ENCODE results near the gene ATP5F1E.

ATP5F1E gene

DNA sequence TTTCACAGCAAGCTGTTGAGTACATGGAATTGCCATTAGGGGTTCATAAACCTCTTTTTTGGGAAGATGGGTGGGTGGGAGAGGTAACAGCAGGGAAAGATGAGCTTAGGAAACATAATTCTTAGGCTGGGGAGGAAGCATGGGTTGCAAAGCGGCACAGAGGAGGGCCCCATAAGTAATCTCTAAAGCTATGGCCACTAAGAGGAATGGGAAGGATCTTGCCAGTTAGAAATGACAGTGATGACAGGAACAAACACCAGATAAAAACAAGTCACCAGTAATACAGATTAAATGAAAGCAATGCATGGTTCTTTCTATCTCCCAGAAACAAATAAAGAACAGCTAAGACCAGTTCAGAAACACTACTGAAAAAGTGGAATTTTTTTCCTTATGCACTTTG is 41.4 kb upstream of the ATP5F1E start:
- TF ChIP-seq YY1 (IDR thresholded peaks at IDR 0.05; ENCODE audit: low read depth) (no peak), RAD21 (IDR thresholded peaks at IDR 0.05; ENCODE audit: low read depth) (no peak), TEAD4 (IDR thresholded peaks at IDR 0.05) (no peak), EP300 (IDR thresholded peaks at IDR 0.05; ENCODE audit: borderline replicate concordance) (no peak), CREB1 (IDR thresholded peaks at IDR 0.05; ENCODE audit: low read depth) (no peak), NFIC (IDR thresholded peaks at IDR 0.05) (no peak), EGR1 (IDR thresholded peaks at IDR 0.05) (no peak), TCF12 (IDR thresholded peaks at IDR 0.05; ENCODE audit: low read depth) (no peak)
- TF ChIP-seq, protein P1, sequence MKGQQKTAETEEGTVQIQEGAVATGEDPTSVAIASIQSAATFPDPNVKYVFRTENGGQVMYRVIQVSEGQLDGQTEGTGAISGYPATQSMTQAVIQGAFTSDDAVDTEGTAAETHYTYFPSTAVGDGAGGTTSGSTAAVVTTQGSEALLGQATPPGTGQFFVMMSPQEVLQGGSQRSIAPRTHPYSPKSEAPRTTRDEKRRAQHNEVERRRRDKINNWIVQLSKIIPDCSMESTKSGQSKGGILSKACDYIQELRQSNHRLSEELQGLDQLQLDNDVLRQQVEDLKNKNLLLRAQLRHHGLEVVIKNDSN (IDR thresholded peaks at IDR 0.05), result no peak
- TF ChIP-seq, protein P2, sequence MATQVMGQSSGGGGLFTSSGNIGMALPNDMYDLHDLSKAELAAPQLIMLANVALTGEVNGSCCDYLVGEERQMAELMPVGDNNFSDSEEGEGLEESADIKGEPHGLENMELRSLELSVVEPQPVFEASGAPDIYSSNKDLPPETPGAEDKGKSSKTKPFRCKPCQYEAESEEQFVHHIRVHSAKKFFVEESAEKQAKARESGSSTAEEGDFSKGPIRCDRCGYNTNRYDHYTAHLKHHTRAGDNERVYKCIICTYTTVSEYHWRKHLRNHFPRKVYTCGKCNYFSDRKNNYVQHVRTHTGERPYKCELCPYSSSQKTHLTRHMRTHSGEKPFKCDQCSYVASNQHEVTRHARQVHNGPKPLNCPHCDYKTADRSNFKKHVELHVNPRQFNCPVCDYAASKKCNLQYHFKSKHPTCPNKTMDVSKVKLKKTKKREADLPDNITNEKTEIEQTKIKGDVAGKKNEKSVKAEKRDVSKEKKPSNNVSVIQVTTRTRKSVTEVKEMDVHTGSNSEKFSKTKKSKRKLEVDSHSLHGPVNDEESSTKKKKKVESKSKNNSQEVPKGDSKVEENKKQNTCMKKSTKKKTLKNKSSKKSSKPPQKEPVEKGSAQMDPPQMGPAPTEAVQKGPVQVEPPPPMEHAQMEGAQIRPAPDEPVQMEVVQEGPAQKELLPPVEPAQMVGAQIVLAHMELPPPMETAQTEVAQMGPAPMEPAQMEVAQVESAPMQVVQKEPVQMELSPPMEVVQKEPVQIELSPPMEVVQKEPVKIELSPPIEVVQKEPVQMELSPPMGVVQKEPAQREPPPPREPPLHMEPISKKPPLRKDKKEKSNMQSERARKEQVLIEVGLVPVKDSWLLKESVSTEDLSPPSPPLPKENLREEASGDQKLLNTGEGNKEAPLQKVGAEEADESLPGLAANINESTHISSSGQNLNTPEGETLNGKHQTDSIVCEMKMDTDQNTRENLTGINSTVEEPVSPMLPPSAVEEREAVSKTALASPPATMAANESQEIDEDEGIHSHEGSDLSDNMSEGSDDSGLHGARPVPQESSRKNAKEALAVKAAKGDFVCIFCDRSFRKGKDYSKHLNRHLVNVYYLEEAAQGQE (IDR thresholded peaks at IDR 0.05; ENCODE audit: low read depth), result no peak

DNA sequence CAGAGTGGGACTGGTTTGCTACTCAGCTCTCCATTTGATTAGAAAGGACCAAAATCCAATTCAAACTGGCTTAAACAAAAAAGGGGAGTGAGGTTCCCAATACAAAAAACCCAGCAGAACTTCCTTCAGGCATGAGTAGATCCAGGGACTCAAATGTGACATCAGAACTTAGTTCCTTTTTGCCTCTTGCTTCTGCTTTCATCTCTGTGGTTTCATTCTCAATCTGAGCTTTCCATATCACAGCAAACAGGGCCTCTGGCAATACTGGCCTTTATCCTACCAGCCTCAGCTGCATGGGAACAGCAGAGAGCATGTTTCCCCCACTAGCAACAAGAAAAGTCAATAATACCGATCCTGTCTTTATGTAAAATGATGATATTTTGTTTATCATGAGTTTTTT is 39.1 kb upstream of the ATP5F1E start:
- TF ChIP-seq TAF1 (IDR thresholded peaks at IDR 0.05; ENCODE audit: low read depth) (no peak), CEBPB (IDR thresholded peaks at IDR 0.05) (no peak), FOXM1 (IDR thresholded peaks at IDR 0.05; ENCODE audit: borderline replicate concordance, low read depth) (no peak)
- TF ChIP-seq, protein P3, sequence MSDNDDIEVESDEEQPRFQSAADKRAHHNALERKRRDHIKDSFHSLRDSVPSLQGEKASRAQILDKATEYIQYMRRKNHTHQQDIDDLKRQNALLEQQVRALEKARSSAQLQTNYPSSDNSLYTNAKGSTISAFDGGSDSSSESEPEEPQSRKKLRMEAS (IDR thresholded peaks at IDR 0.05), result no peak

DNA sequence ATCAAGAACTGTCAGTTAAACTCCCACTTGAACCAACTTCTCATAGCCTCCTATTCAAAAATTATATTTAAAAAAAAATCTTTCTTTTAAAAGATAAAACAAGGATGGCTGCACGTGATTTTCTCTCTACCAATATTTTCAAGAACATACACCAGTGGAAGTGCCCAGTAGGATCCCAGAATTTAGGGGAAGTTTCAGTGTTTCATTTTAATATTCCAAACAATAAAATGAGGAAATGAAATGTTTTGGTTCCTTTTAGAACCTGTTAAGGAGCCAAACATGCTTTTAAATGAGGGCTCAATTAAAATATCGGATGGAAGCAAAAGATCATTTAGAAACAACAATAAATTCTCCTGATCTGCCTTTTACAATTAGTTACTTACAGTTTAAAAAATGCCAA is 36.9 kb upstream of the ATP5F1E start:
- no peak for TF ChIP-seq ZBTB7A (IDR thresholded peaks at IDR 0.05; ENCODE audit: low read depth)
- TF ChIP-seq RAD21 (IDR thresholded peaks at IDR 0.05; ENCODE audit: low read depth), result no peak
- TF ChIP-seq CREB1 (IDR thresholded peaks at IDR 0.05; ENCODE audit: low read depth), result no peak
- TF ChIP-seq CEBPB (IDR thresholded peaks at IDR 0.05), result no peak
- TF ChIP-seq NFIC (IDR thresholded peaks at IDR 0.05), result no peak
- no peak for TF ChIP-seq EP300 (IDR thresholded peaks at IDR 0.05; ENCODE audit: borderline replicate concordance)
- TF ChIP-seq TAF1 (IDR thresholded peaks at IDR 0.05; ENCODE audit: low read depth), result no peak
- no peak for TF ChIP-seq TEAD4 (IDR thresholded peaks at IDR 0.05)
- TF ChIP-seq YY1 (IDR thresholded peaks at IDR 0.05; ENCODE audit: low read depth), result no peak
- TF ChIP-seq, protein P3 (IDR thresholded peaks at IDR 0.05), result no peak
- TF ChIP-seq TCF12 (IDR thresholded peaks at IDR 0.05; ENCODE audit: low read depth), result no peak
- TF ChIP-seq FOXM1 (IDR thresholded peaks at IDR 0.05; ENCODE audit: borderline replicate concordance, low read depth), result no peak
- TF ChIP-seq EGR1 (IDR thresholded peaks at IDR 0.05), result no peak
- TF ChIP-seq, protein P2 (IDR thresholded peaks at IDR 0.05; ENCODE audit: low read depth), result no peak
- TF ChIP-seq, protein P1 (IDR thresholded peaks at IDR 0.05), result no peak

DNA sequence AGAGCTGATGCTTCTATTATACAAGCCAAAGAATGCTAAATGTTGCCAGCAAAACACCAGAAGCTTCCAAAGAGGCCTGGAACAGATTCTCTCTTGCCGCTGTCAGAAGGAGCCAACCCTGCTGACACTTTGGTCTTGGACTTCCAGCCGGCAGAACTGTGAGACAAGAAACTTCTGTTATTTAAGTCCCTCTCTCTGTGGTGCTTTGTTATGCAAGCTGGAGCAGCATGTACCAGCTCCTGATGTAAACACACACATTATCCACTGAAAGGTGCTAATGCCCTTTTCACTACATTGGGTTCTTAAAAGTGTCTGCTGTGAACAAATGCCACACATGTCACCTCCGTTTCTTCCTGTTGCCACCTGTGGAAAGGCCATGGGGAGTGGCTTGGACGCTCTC is 36.4 kb upstream of the ATP5F1E start:
- no peak for TF ChIP-seq NFIC (IDR thresholded peaks at IDR 0.05)
- TF ChIP-seq TEAD4 (IDR thresholded peaks at IDR 0.05), result no peak
- TF ChIP-seq ZBTB7A (IDR thresholded peaks at IDR 0.05; ENCODE audit: low read depth), result no peak
- TF ChIP-seq TCF12 (IDR thresholded peaks at IDR 0.05; ENCODE audit: low read depth), result no peak
- no peak for TF ChIP-seq EGR1 (IDR thresholded peaks at IDR 0.05)
- TF ChIP-seq, protein P2 (IDR thresholded peaks at IDR 0.05; ENCODE audit: low read depth), result no peak
- TF ChIP-seq, protein P1 (IDR thresholded peaks at IDR 0.05), result no peak
- no peak for TF ChIP-seq CREB1 (IDR thresholded peaks at IDR 0.05; ENCODE audit: low read depth)
- no peak for TF ChIP-seq FOXM1 (IDR thresholded peaks at IDR 0.05; ENCODE audit: borderline replicate concordance, low read depth)
